Astrocyte of the cerebellum (primary cell): ENCODE measurements around the gene DISC1.

Experiments
- DNase-seq: peaks from one replicate; pipeline ENCODE4 v3.0.0-alpha.2; 2011; ENCODE audit warnings: low read depth
- H3K4me3 ChIP-seq: 2 replicates; pipeline ENCODE4 v1.5.1; 2011; ENCODE audit warnings: mild to moderate bottlenecking, low read depth, low read length, moderate library complexity
- in situ Hi-C: cut with HindIII; loops from 2 replicates; pipeline ENCODE4 v1.10.0; 2017; ENCODE audit warnings: low sequenced_read_pairs
- TF ChIP-seq, protein P1 (sequence below): IDR thresholded peaks from 2 replicates; pipeline ENCODE4 v1.5.1; 2012; ENCODE audit warnings: low read length, low read depth, moderate library complexity, mild to moderate bottlenecking; ENCODE audit errors: missing control alignments

Gene DISC1

DNA sequence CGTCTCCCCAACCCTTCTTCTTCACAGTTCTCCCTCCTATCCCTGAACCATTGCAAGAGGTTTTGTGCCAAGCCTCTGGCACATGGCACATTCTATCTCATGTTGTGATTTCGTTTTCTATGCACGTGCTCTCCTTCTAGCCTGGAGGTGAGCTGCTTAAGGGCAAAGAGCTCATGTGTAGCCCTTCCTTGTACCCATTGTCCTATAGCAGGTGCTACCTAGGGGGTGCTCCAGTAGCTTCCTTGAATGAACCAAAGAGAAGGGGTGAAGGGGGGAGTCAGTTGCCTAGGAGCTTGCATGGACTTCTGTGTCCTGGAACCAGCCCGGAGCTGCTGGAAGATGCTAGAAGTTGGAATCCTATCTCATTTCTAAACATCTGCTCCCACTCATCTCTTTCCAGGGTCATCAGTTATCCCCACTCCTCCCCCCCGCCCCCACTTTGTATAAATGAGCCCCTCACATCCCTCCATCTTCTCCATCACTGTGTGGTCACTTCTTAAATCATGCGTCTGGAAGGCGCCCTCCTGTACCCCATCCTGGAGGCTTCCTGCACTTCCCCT lies 535 bp upstream of the DISC1 start:
- TF ChIP-seq, protein P1, sequence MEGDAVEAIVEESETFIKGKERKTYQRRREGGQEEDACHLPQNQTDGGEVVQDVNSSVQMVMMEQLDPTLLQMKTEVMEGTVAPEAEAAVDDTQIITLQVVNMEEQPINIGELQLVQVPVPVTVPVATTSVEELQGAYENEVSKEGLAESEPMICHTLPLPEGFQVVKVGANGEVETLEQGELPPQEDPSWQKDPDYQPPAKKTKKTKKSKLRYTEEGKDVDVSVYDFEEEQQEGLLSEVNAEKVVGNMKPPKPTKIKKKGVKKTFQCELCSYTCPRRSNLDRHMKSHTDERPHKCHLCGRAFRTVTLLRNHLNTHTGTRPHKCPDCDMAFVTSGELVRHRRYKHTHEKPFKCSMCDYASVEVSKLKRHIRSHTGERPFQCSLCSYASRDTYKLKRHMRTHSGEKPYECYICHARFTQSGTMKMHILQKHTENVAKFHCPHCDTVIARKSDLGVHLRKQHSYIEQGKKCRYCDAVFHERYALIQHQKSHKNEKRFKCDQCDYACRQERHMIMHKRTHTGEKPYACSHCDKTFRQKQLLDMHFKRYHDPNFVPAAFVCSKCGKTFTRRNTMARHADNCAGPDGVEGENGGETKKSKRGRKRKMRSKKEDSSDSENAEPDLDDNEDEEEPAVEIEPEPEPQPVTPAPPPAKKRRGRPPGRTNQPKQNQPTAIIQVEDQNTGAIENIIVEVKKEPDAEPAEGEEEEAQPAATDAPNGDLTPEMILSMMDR, result no peak
- in situ Hi-C loops, result no loop called here
- no peak for DNase-seq
- peak overlapping the region; percentile 81 for H3K4me3 ChIP-seq

DNA sequence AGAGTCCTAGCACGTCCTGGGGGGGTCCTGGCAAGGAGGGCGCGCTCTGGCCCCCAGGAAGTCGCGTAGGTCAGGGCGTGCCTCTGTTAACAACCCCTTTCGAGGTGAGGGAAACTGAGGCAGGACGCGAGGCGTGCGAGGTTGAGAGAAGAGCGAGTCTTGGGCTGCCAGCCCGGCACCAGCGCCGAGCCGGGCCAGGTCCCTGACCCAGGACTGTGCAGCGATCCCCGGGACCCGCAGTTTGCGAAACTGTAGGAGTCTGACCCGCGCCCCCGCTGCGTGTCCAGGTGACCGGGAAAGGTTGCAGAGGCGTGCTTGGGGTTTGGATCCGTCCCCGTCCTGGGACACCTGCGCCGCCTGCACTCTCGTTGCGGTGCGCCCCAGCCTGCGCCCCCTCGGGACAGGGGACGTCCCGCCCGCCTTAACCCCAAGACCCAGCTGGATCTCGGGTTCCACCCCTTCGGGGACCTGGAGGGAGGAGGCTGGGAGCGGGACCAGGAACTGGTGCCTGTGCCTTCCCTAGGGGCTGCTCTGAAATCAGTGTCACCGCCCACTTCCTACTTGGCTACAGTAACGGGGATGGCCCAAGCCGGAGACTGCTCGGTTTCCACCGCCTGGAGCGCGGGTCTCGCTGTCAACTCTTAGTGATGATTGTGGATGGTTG lies 493 bp downstream of the DISC1 start:
- in situ Hi-C loops, result no loop called here
- H3K4me3 ChIP-seq, result peak overlapping the region; percentile 81
- TF ChIP-seq, protein P1, result no peak
- DNase-seq, result no peak

DNA sequence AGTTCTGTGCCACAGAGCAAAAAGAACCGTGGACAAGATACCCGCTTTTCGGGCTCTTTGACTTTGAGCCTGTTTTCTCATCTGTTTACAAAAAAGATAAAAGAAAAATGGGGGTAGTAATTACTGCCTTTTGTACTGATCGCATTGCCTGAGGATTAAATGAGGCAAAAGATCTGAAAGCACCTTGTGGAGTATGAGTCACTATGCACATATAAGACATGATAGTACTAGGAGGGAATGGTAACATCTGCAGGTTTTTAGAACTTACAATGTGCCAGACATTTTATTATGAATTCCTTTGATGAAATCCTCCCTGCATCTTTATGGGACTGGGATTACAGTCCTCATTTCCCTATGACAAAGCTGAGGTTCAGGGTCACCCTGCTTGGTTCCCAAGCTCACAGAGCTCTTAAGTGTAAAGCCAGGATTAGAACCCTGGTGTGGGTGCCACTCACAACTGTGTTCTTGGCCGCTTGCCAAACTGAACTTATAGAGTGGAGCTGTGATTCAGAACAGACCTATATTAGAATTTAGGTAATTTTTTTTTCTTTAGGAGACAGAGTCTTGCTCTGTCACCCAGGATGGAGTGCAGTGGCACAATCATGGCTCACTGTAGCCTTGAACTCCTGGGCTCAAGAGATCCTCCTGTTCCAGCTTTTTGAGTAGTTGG lies 1.8 kb downstream of the DISC1 start:
- no peak for DNase-seq
- in situ Hi-C loops, result no loop called here
- H3K4me3 ChIP-seq, result no peak overlapping the region
- TF ChIP-seq, protein P1, result no peak

DNA sequence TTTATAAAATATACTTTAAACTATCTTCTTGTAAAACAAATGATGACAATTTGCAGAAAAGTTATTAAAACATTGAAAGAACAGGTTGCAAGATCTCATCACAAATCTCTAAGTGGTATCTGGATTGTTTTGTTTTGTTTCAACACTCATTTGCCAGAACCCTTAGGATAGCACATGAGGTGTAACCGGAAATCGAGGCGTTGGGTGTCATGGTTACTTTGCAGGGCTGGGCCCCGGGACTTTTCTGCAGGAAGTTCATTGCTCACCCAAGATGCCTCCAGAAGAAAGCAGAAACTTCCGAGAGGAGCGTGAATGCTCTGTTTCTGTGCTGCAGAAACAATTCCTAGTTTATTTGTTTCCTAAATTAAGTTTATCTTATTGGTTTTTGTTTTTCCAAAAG lies 2.5 kb downstream of the DISC1 start:
- in situ Hi-C loops, result no loop called here
- DNase-seq, result no peak
- TF ChIP-seq, protein P1, result no peak
- H3K4me3 ChIP-seq, result no peak overlapping the region

DNA sequence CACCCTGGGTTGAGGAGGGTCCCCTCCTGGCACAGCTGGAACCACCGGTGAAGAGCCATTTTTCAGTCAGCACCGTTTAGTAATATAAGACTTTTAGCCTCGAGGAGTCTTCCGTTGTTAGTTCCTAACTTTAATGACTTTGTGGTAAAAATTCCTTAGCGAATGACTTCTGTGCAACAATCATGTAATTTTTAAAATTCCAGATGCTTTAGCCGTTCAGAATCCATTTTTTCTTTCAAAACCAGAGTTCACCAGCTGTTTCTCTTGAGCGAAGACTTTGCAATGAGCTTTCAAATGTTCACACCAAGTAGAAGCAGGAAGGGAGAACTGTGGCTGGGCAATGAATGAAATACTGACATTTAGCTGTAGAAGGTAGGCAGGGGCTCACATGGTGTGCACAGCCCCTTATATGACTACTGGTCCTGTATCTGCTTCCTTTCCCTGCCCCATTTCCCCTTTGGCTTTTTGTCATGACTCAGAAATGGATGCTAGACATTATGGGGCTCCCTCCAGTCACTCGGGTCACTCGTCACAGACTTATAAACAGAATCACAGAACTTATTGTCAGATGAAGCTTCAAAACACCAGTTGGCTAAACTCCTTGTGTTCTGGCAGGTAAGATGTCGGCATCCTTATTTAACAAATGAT lies 4.1 kb downstream of the DISC1 start:
- TF ChIP-seq, protein P1, result no peak
- in situ Hi-C loops, result no loop called here
- H3K4me3 ChIP-seq, result no peak overlapping the region
- DNase-seq, result no peak

- in situ Hi-C loops, result no loop called here
- DNase-seq, result no peak
- TF ChIP-seq, protein P1, result no peak
- H3K4me3 ChIP-seq, result no peak overlapping the region
These were observed 5.1 kb downstream of the DISC1 start for GRCh38 chr1:231631717-231632116.
